GM12892 (cell line): Measurements from ENCODE around the gene ABHD15.

Experiments used
- DNase-seq: peaks from one replicate; pipeline ENCODE4 v3.0.0; 2011; ENCODE audit not compliant: insufficient read length
- FAIRE-seq: peaks from 2 replicates; lab custom pipeline; 2011; peaks lifted over from hg19 to GRCh38; lab: Jason Lieb, UNC
- POLR2A ChIP-seq: IDR thresholded peaks from 2 replicates; pipeline ENCODE4 v1.6.1; 2011; ENCODE audit warnings: low read depth, low read length, control low read depth
- POLR2AphosphoS5 ChIP-seq: IDR thresholded peaks from 2 replicates; pipeline ENCODE4 v1.6.1; 2011; ENCODE audit warnings: low read depth, low read length, control low read depth
- TAF1 ChIP-seq: IDR thresholded peaks from 2 replicates; pipeline ENCODE4 v1.6.1; 2011; ENCODE audit warnings: low read depth, mild to moderate bottlenecking, control low read depth, low read length, borderline replicate concordance

ABHD15 gene

GRCh38 chr17:29586676-29587469 lies 20.0 kb upstream of the ABHD15 start:
- no peak for FAIRE-seq
- TF ChIP-seq POLR2A, result no peak
- no peak for TF ChIP-seq TAF1
- TF ChIP-seq POLR2AphosphoS5, result no peak
- DNase-seq, result no peak

- DNase-seq, result no peak
- no peak for FAIRE-seq
Observed at GRCh38 chr17:29585080-29585751, 18.4 kb upstream of the ABHD15 start.

GRCh38 chr17:29584452-29585079 lies 17.7 kb upstream of the ABHD15 start:
- no peak for FAIRE-seq
- no peak for DNase-seq
- TF ChIP-seq POLR2AphosphoS5 (no peak), POLR2A (no peak), TAF1 (no peak)

More at GRCh38 chr17:29585080-29585751, 18.4 kb upstream of the ABHD15 start:
- TF ChIP-seq TAF1, result no peak
- no peak for TF ChIP-seq POLR2AphosphoS5
- no peak for TF ChIP-seq POLR2A

GRCh38 chr17:29583324-29584248 lies 16.7 kb upstream of the ABHD15 start:
- DNase-seq, result no peak

DNA sequence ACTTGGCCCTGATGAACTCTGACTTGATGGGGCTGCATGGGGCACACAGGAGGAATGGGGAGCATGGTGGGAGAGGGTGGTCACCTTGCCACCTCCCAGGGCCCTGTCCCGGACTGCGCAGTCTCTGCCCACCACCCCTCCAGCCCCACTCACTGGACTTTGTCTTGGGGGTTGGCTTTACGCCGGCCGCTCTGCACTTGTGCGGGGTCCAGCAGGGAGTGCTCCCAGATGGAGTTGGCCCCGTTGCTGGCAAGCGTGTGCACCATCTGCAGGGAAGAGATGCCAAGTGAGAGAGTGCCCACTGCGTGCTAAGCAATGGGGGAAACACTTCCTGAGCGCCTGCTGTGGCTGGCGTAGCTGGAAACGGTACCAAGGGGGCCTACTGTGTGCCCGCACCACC lies 15.9 kb upstream of the ABHD15 start:
- FAIRE-seq, result no peak
- TF ChIP-seq TAF1 (no peak), POLR2AphosphoS5 (no peak), POLR2A (no peak)
- DNase-seq, result no peak

More at GRCh38 chr17:29583324-29584248, 16.7 kb upstream of the ABHD15 start:
- FAIRE-seq, result no peak
- TF ChIP-seq POLR2A (no peak), TAF1 (no peak), POLR2AphosphoS5 (no peak)

DNA sequence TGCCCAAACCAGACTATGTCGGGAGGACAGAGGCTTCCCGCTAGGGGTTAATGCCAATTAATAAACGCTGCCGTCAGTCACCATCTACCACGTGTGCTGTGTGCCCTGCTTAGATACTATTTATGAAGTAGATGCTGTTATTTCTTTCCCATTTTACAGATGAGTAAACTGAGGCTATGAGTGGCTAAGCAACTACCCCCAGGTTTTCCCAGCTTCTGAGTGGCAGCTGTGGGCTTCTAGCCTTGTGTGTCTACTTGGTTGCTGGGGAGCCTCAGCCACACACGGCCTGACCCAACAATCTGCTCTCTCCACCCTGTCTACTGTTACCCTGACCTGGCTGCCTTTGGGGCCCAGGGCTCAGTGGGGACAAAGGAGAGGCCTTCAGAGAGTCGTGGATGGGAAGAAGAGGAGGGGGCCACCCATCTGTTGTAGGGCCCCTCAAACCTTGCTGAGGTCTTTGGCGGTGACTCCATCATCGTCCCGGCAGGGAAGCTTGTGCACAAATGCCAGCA lies 15.5 kb upstream of the ABHD15 start:
- FAIRE-seq, result no peak
- TF ChIP-seq TAF1, result no peak
- no peak for TF ChIP-seq POLR2A
- TF ChIP-seq POLR2AphosphoS5, result no peak
- no peak for DNase-seq

DNA sequence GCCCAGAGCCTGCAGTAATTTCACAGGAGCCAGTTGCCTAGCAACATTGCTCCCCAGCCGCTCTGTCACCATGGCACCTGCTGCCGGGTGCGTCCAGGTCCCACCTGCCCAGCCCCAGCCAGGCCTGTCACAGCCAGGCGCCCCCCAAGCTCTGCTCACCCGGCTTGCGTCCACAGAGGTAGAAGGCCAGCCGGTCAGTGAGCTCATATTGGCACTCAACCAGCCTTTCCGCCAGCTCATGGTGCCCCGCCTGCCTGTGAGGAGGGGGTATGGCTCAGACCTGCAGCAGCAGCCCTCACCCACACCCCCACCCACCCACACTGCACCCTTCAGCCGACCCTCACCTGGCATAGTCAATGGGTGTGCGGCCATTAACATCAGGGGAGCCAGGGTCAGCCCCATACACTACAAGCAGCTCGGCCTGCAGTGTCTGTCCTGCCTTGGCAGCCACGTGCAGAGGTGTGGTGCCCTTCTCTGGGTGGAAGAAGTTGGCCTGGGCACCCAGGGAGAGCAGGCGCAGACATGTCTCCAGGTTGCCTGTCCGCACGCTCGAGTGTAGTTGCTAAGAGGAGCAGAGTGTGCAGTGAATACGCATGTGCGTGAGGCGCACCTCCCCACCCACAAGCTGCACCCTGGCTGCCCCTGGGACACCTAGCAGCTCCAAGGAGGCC lies 14.9 kb upstream of the ABHD15 start:
- FAIRE-seq (no peak), DNase-seq (no peak)
- TF ChIP-seq TAF1, result no peak
- no peak for TF ChIP-seq POLR2A
- TF ChIP-seq POLR2AphosphoS5, result no peak

DNA sequence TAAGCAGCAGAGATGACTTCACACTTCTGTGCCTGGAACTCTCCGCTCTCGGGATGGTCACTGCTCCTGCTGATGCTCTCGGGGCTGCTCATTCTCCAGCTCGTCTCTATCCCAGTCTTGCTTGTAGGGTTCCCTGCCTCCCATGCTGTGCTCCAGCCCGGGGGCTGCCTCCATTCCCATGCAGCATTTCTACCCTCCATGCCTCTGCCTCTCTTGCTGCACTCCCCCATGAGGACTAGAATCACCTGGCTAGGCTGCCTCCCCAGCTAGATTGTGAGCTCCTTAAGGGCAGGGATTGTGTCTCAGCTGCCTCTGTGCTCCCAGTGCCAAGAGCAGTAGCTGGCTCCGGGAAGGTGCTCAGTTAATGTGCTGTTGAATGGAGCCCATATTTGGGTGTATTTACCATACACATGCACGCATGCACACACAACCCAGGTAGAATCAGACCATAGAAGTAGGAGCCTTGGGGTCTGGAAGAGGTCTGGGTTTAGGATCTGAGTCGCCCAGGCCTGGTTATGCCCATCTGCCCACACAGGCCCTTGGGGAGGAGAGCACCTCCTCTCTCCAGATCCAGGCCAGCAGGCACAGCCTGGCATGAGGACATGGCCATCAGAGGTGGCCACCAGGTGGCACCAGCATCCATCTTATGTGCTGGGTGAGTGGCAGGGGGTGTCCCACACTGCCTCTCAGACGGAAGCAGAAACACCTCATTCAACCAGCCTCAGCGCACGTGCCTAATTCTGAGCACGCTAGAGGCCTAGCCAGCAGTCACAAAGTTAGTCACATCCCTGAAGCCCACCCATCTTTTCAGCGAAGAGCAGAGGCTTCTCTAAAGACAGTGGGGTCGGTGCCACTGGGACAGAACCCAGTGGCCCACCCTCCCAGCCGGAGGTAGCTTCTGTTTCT lies 13.3 kb upstream of the ABHD15 start:
- DNase-seq (peak; percentile 97), FAIRE-seq (peak; percentile 99)
- TF ChIP-seq POLR2A (no peak), POLR2AphosphoS5 (no peak)

DNA sequence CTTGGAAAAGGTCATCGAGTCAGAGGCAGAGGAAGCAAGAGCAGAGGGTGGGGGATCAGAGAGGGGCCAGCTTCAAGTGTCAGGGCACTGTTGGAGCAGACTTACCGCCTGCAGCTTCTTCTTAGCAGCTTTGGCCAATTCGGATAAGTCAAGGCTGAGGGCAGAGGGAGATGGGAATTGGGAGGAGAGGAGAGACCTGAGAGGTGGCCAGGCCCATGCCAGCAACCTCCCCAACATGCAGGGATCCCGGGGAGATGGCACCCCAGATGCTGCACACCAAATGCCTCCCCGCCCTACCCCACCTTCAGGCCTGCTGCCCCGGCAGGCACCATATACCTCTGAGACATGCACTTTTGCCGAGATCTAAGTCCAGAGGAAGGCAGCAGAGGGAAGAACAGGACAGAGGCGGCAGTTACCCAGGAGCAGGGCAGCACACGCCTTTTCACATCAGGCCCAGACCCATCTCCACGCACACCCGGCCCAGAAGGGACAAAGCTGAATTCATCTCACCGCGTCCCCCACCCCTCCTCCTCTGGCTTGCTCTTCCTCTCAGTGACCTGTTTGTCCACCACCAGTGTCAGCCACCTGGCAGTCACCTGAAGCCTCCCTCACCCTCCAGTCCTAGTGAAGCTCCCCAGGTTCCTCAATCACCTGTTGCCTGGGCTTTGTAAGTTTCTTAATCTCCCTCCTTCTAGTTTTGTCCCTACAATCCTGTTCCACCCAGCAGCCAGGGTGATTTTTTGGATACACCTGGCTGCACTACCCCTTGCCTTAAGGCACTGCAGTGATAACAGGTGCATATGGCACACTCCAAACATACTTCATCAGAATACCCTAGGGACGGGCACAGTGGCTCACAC lies 12.0 kb upstream of the ABHD15 start:
- DNase-seq (peak; percentile 5), FAIRE-seq (no peak)
- TF ChIP-seq POLR2AphosphoS5 (no peak), TAF1 (no peak), POLR2A (no peak)
